PC-3 (cell line): ENCODE results near the gene PTGES3L. TPM values are rescaled to one million over a fixed set of nuclear protein-coding genes. Genes with fewer than 3 reads are reported as not detected.

Experiments
- ATAC-seq: fragments of 200-7000 bp; cut with Tn5 transposase; 2 replicates; pipeline ENCODE4 v1.9.1; 2020; ENCODE audit warnings: mild to moderate bottlenecking, moderate library complexity
- BruUV-seq: library from RNA; stranded (reverse); fragments of 400-500 nt; replicated peaks from 2 replicates; lab custom pipeline; 2021; lab: Mats Ljungman, UMichigan
- CTCF ChIA-PET: fragments of 300-600 bp; sonication (Branson Sonifier 250); formaldehyde crosslinking; loops from one replicate; lab custom pipeline; 2022; ENCODE audit warnings: antibody characterized with exemption; lab: Charles Lee
- POLR2A ChIA-PET: fragments of 300-600 bp; sonication (Branson Sonifier 250); formaldehyde crosslinking; loops from one replicate; lab custom pipeline; 2022; ENCODE audit warnings: antibody characterized with exemption; ENCODE audit not compliant: unreplicated experiment; lab: Charles Lee
- DNase-seq: peaks from one replicate; pipeline ENCODE4 v3.0.0-alpha.2; 2015
- H2AFZ ChIP-seq: fragments of 300-600 bp; sonication (generic); 2 replicates; pipeline ENCODE4 v1.6.0; 2016; ENCODE audit warnings: antibody characterized with exemption, low read length
- H3F3A ChIP-seq: fragments of 300-600 bp; sonication (generic); one replicate; pipeline ENCODE4 v1.6.0; 2017; ENCODE audit warnings: antibody characterized with exemption, low read length, control low read depth, mild to moderate bottlenecking; ENCODE audit not compliant: unreplicated experiment
- H3K27ac ChIP-seq: fragments of 300-600 bp; sonication (generic); 2 replicates; pipeline ENCODE4 v1.5.1; 2016; ENCODE audit warnings: mild to moderate bottlenecking, low read length
- H3K27me3 ChIP-seq: fragments of 300-600 bp; sonication (generic); 2 replicates; pipeline ENCODE4 v1.6.1; 2016; ENCODE audit warnings: low read length, mixed read lengths
- H3K36me3 ChIP-seq: fragments of 300-600 bp; sonication (generic); 2 replicates; pipeline ENCODE4 v1.6.1; 2016; ENCODE audit warnings: low read depth, mixed run types, low read length, mixed read lengths
- H3K4me1 ChIP-seq: fragments of 300-600 bp; sonication (generic); 2 replicates; pipeline ENCODE4 v1.5.1; 2016; ENCODE audit warnings: low read length; ENCODE audit not compliant: insufficient read depth
- H3K4me2 ChIP-seq: fragments of 300-600 bp; sonication (generic); 2 replicates; pipeline ENCODE4 v1.6.0; 2016; ENCODE audit warnings: low read length
- H3K4me3 ChIP-seq: fragments of 300-600 bp; sonication (generic); 2 replicates; pipeline ENCODE4 v1.5.1; 2016; ENCODE audit warnings: mild to moderate bottlenecking, low read length, mixed read lengths
- H3K79me2 ChIP-seq: fragments of 300-600 bp; sonication (generic); 2 replicates; pipeline ENCODE4 v1.6.1; 2017; ENCODE audit warnings: low read length, mixed read lengths
- H3K9ac ChIP-seq: fragments of 300-600 bp; sonication (generic); 2 replicates; pipeline ENCODE4 v1.6.0; 2016; ENCODE audit warnings: mild to moderate bottlenecking, low read length
- H3K9me2 ChIP-seq: fragments of 300-600 bp; sonication (generic); replicated peaks from 2 replicates; pipeline ENCODE4 v1.6.1; 2016; ENCODE audit warnings: mixed run types, low read length, mixed read lengths
- H3K9me3 ChIP-seq: fragments of 300-600 bp; sonication (generic); 2 replicates; pipeline ENCODE4 v1.6.1; 2016; ENCODE audit warnings: low read length, mixed read lengths
- H4K20me1 ChIP-seq: fragments of 300-600 bp; sonication (generic); 2 replicates; pipeline ENCODE4 v1.6.1; 2016; ENCODE audit warnings: low read length, mixed read lengths
- CTCF ChIP-seq: fragments of 300-600 bp; sonication (generic); conservative IDR thresholded peaks from 2 replicates; pipeline ENCODE4 v1.5.1; 2017; ENCODE audit warnings: antibody characterized with exemption, low read depth, mild to moderate bottlenecking, low read length
- EZH2 ChIP-seq: fragments of 300-600 bp; sonication (generic); IDR thresholded peaks from one replicate; pipeline ENCODE4 v1.6.1; 2017; ENCODE audit warnings: antibody characterized with exemption, mild to moderate bottlenecking, low read length; ENCODE audit not compliant: unreplicated experiment
- EZH2phosphoT487 ChIP-seq: fragments of 300-600 bp; sonication (generic); IDR thresholded peaks from 2 replicates; pipeline ENCODE4 v1.6.1; 2018; ENCODE audit warnings: mild to moderate bottlenecking, antibody characterized with exemption, low read length, borderline replicate concordance
- intact Hi-C: fragments of 100-400 bp; cut with micrococcal nuclease; formaldehyde crosslinking; loops from 2 replicates; pipeline ENCODE4 v1.9.0; 2023
- total RNA-seq: library from RNA; depleted of rRNA; stranded (reverse); fragments of >200 nt; gene quantifications from 2 replicates; pipeline ENCODE4 v1.2.3, GENCODE V29; 2014

The PTGES3L gene
- total RNA-seq, 1 experiment from 2014 or later: 0.55 TPM

- H3K27ac ChIP-seq: no peak overlapping the region
- intact Hi-C loops: no loop called here
- no peaks in the 10 kb centered on the region for H3K9me3 ChIP-seq
- no peak overlapping the region for H3K4me3 ChIP-seq
- peaks cover 5% of the 10 kb centered on the region for H3K4me1 ChIP-seq
- no peak overlapping the region for H3K9ac ChIP-seq
- H3F3A ChIP-seq: no peaks in the 10 kb centered on the region
- POLR2A ChIA-PET: no interaction called here
- no peak overlapping the region for H3K4me2 ChIP-seq
- no peaks in the 10 kb centered on the region for H3K9me2 ChIP-seq
- TF ChIP-seq EZH2 (no peak), EZH2phosphoT487 (no peak), CTCF (no peak)
- DNase-seq: no peak
- ATAC-seq: no peak
- H4K20me1 ChIP-seq: no peaks in the 10 kb centered on the region
- H2AFZ ChIP-seq: no peak overlapping the region
- CTCF ChIA-PET: no interaction called here
- no peaks in the 10 kb centered on the region for H3K27me3 ChIP-seq
- BruUV-seq: no TSS peak
- no peaks in the 10 kb centered on the region for H3K36me3 ChIP-seq
- peaks cover 12% of the 10 kb centered on the region; the same call in 1 of the 2 replicates for H3K79me2 ChIP-seq
Observed at GRCh38 chr17:43016216-43016615, 36.3 kb upstream of the PTGES3L start.

GRCh38 chr17:43015579-43015978, 35.7 kb upstream of the PTGES3L start:
- ATAC-seq: no peak
- no peaks in the 10 kb centered on the region for H3K9me2 ChIP-seq
- H3K36me3 ChIP-seq: no peaks in the 10 kb centered on the region
- TF ChIP-seq EZH2phosphoT487: no peak
- no peak for TF ChIP-seq CTCF
- TF ChIP-seq EZH2: no peak
- H3F3A ChIP-seq: no peaks in the 10 kb centered on the region
- intact Hi-C loops: no loop called here
- no peaks in the 10 kb centered on the region for H3K9me3 ChIP-seq
- no peak overlapping the region for H2AFZ ChIP-seq
- H3K4me2 ChIP-seq: no peak overlapping the region
- no TSS peak for BruUV-seq
- no peak overlapping the region for H3K9ac ChIP-seq
- peaks cover 7% of the 10 kb centered on the region; the same call in 1 of the 2 replicates for H3K79me2 ChIP-seq
- CTCF ChIA-PET: no interaction called here
- H4K20me1 ChIP-seq: no peaks in the 10 kb centered on the region
- no peaks in the 10 kb centered on the region for H3K27me3 ChIP-seq
- DNase-seq: no peak
- POLR2A ChIA-PET: no interaction called here
- no peak overlapping the region for H3K27ac ChIP-seq
- H3K4me3 ChIP-seq: no peak overlapping the region
- peaks cover 6% of the 10 kb centered on the region for H3K4me1 ChIP-seq

GRCh38 chr17:43014649-43015542, 35.0 kb upstream of the PTGES3L start:
- DNase-seq (no peak), ATAC-seq (no peak)
- H3K9me3 ChIP-seq: no peaks in the 10 kb centered on the region
- H3K9ac ChIP-seq: no peak overlapping the region
- H2AFZ ChIP-seq: no peak overlapping the region
- ChIA-PET POLR2A (no interaction called here), CTCF (no interaction called here)
- H3K4me3 ChIP-seq: no peak overlapping the region
- no peak overlapping the region for H3K27ac ChIP-seq
- TSS peak; percentile 28 for BruUV-seq
- H3K4me1 ChIP-seq: peaks cover 12% of the 10 kb centered on the region
- no peaks in the 10 kb centered on the region for H3K27me3 ChIP-seq
- 0 out of 2 replicates have a peak, but pooled peaks cover 2% of the 10 kb centered on the region for H3K79me2 ChIP-seq
- no peaks in the 10 kb centered on the region for H4K20me1 ChIP-seq
- H3F3A ChIP-seq: no peaks in the 10 kb centered on the region
- H3K36me3 ChIP-seq: no peaks in the 10 kb centered on the region
- intact Hi-C loops: no loop called here
- H3K9me2 ChIP-seq: no peaks in the 10 kb centered on the region
- no peak overlapping the region for H3K4me2 ChIP-seq
- no peak for TF ChIP-seq EZH2phosphoT487
- TF ChIP-seq CTCF: no peak
- TF ChIP-seq EZH2: no peak
